Endometrial microvascular endothelial cells (primary cell): ENCODE data around the gene FRMD1. TPM values are rescaled to one million over a fixed set of nuclear protein-coding genes. Genes with fewer than 3 reads are reported as not detected.

Source experiments
- total RNA-seq: library from RNA; depleted of rRNA; stranded (reverse); fragments of >200 nt; gene quantifications from one replicate; pipeline ENCODE4 v1.2.3, GENCODE V29; 2015; ENCODE audit errors: inconsistent ontology term

The FRMD1 gene
- total RNA-seq, 1 donor from 2014 or later, result not detected

Other genes with a start within 250 kb of the FRMD1 start
- not detected for gene KIF25, start 81.5 kb downstream of the FRMD1 start, total RNA-seq
- not detected for gene DACT2, start 240.6 kb upstream of the FRMD1 start, total RNA-seq